Left ventricle myocardium superior (tissue), 1 donor: Measurements from ENCODE around the gene HIVEP2. TPM values are rescaled to one million over a fixed set of nuclear protein-coding genes. Genes with fewer than 3 reads are reported as not detected.

Experiments used
- ATAC-seq: fragments of 200-7000 bp; cut with Tn5 transposase; one replicate; pipeline ENCODE4 v1.9.1; 2020; ENCODE audit warnings: mild to moderate bottlenecking, moderate library complexity
- DNase-seq: peaks from one replicate; pipeline ENCODE4 v3.0.0-alpha.2; 2020
- intact Hi-C: fragments of 100-400 bp; cut with micrococcal nuclease; formaldehyde crosslinking; loops from one replicate; pipeline ENCODE4 v1.11.0; 2022
- total RNA-seq: library from RNA; stranded (reverse); fragmentation: NEBNext Ultra II Directional; extraction: Animal tissue kit (Norgen Biotek cat#: 25700); gene quantifications from one replicate; pipeline ENCODE4 v1.2.1, GENCODE V29; 2021
- donor health status: DM: no; HTN: yes; CAD: no; lungs with severe emphysema.

The HIVEP2 gene
- total RNA-seq, 1 donor from 2014 or later, result 14.4 TPM

- DNase-seq, result no peak
- intact Hi-C loops, result no loop called here
- ATAC-seq, result no peak
These were observed 65.9 kb downstream of the HIVEP2 start for GRCh38 chr6:142879076-142879475.

- ATAC-seq, result peak; percentile 78
- intact Hi-C loops, result no loop called here
- DNase-seq, result no peak
These were observed 66.6 kb downstream of the HIVEP2 start for GRCh38 chr6:142878407-142878806.

GRCh38 chr6:142874676-142875075 is 70.3 kb downstream of the HIVEP2 start:
- no peak for DNase-seq
- intact Hi-C loops, result no loop called here
- no peak for ATAC-seq

- DNase-seq, result no peak
- peak; percentile 38 for ATAC-seq
- intact Hi-C loops, result no loop called here
These were observed 72.6 kb downstream of the HIVEP2 start for GRCh38 chr6:142872376-142872775.

GRCh38 chr6:142871910-142872331 is 73.1 kb downstream of the HIVEP2 start:
- ATAC-seq (peak; percentile 87), DNase-seq (no peak)
- intact Hi-C loops, result no loop called here

GRCh38 chr6:142870787-142871415 is 74.1 kb downstream of the HIVEP2 start:
- intact Hi-C loops, result no loop called here
- ATAC-seq (no peak), DNase-seq (no peak)

GRCh38 chr6:142868917-142869316 is 76.1 kb downstream of the HIVEP2 start:
- ATAC-seq (peak; percentile 21), DNase-seq (no peak)
- intact Hi-C loops, result no loop called here

- intact Hi-C loops, result no loop called here
- DNase-seq (no peak), ATAC-seq (peak; percentile 38)
These were observed 76.8 kb downstream of the HIVEP2 start for GRCh38 chr6:142867988-142868812.

GRCh38 chr6:142867355-142867801 is 77.6 kb downstream of the HIVEP2 start:
- intact Hi-C loops, result no loop called here
- DNase-seq, result no peak
- ATAC-seq, result no peak

- no peak for ATAC-seq
- intact Hi-C loops, result no loop called here
- DNase-seq, result no peak
These were observed 81.0 kb downstream of the HIVEP2 start for GRCh38 chr6:142863981-142864380.

GRCh38 chr6:142861711-142862110 is 83.3 kb downstream of the HIVEP2 start:
- intact Hi-C loops, result no loop called here
- DNase-seq (no peak), ATAC-seq (no peak)

GRCh38 chr6:142860498-142860897 is 84.5 kb downstream of the HIVEP2 start:
- DNase-seq, result no peak
- ATAC-seq, result no peak

GRCh38 chr6:142857796-142858555 is 87.0 kb downstream of the HIVEP2 start:
- ATAC-seq, result no peak
- intact Hi-C loops, result no loop called here
- DNase-seq, result no peak

More at GRCh38 chr6:142860498-142860897, 84.5 kb downstream of the HIVEP2 start:
- intact Hi-C loops, result no loop called here

- intact Hi-C loops, result no loop called here
- ATAC-seq (no peak), DNase-seq (no peak)
These were observed 87.7 kb downstream of the HIVEP2 start for GRCh38 chr6:142857233-142857761.

GRCh38 chr6:142856624-142857232 is 88.2 kb downstream of the HIVEP2 start:
- no peak for ATAC-seq
- intact Hi-C loops, result no loop called here
- no peak for DNase-seq

GRCh38 chr6:142855893-142856623 is 88.9 kb downstream of the HIVEP2 start:
- intact Hi-C loops, result no loop called here
- ATAC-seq (no peak), DNase-seq (no peak)

GRCh38 chr6:142854589-142855488 is 90.1 kb downstream of the HIVEP2 start:
- intact Hi-C loops, result no loop called here
- ATAC-seq, result no peak

More at GRCh38 chr6:142854589-142855488, 90.1 kb downstream of the HIVEP2 start:
- DNase-seq, result no peak
